ENCODE measurements around the gene GLIS1. TPM values are rescaled to one million over a fixed set of nuclear protein-coding genes. Genes with fewer than 3 reads are reported as not detected.

The GLIS1 gene
- total and polyA plus RNA-seq, 11 donors, result 0.06 to 0.35 (median 0.13) TPM; not detected in 6

GRCh38 chr1:53508991-53509666 is 229.8 kb downstream of the GLIS1 start:
- no peak for ATAC-seq
- H3K4me3 ChIP-seq, result no peak overlapping the region

GRCh38 chr1:53508056-53508990 is 230.6 kb downstream of the GLIS1 start:
- H3K4me3 ChIP-seq, result no peak overlapping the region
- peaks cover 0 to 3% (median 0%) of the 10 kb centered on the region in 9 donors for H3K27me3 ChIP-seq
- H3K9me3 ChIP-seq, result no peaks in the 10 kb centered on the region
- no peak for ATAC-seq
- intact Hi-C loops (cut with DNase I), result no loop called here
- peak in 2 of 5 donors; percentile 22 to 58 for DNase-seq
- TF ChIP-seq CTCF (IDR thresholded peaks at IDR 0.05), result no peak
- TF ChIP-seq POLR2A (IDR thresholded peaks at IDR 0.05), result no peak
- H3K4me1 ChIP-seq, result peaks cover 0 to 24% (median 2%) of the 10 kb centered on the region in 12 donors
- H3K27ac ChIP-seq, result no peak overlapping the region
- no peaks in the 10 kb centered on the region for H3K36me3 ChIP-seq
- WGBS, 4 donors, result 92 to 96% (median 94%) methylated on average over 19 to 22 of the region's 22 CpGs

More at GRCh38 chr1:53508991-53509666, 229.8 kb downstream of the GLIS1 start:
- TF ChIP-seq POLR2A (IDR thresholded peaks at IDR 0.05), result no peak
- no peak for TF ChIP-seq CTCF (IDR thresholded peaks at IDR 0.05)
- H3K4me1 ChIP-seq, result peaks cover 0 to 24% (median 2%) of the 10 kb centered on the region in 12 donors
- H3K27me3 ChIP-seq, result no peaks in the 10 kb centered on the region
- H3K9me3 ChIP-seq, result no peaks in the 10 kb centered on the region
- no peak overlapping the region for H3K27ac ChIP-seq
- peak in 2 of 5 donors; percentile 20 to 54 for DNase-seq
- intact Hi-C loops (cut with DNase I), result no loop called here
- 73 to 86% (median 78%) methylated on average over 9 to 23 of the region's 23 CpGs for WGBS, 4 donors
- H3K36me3 ChIP-seq, result no peaks in the 10 kb centered on the region

- ATAC-seq (no peak), DNase-seq (peak in 2 of 5 donors; percentile 16 to 33)
- H3K9me3 ChIP-seq, result no peaks in the 10 kb centered on the region
- H3K4me1 ChIP-seq, result peaks cover 0 to 18% (median 2%) of the 10 kb centered on the region in 12 donors
- H3K27ac ChIP-seq, result no peak overlapping the region
- H3K27me3 ChIP-seq, result peaks cover 0 to 7% (median 0%) of the 10 kb centered on the region in 9 donors
- WGBS, 4 donors, result 91 to 93% (median 93%) methylated on average over 6 to 13 of the region's 13 CpGs
- intact Hi-C loops (cut with DNase I), result no loop called here
- no peaks in the 10 kb centered on the region for H3K36me3 ChIP-seq
- TF ChIP-seq POLR2A (IDR thresholded peaks at IDR 0.05), result no peak
- no peak for TF ChIP-seq CTCF (IDR thresholded peaks at IDR 0.05)
- no peak overlapping the region for H3K4me3 ChIP-seq
Measured at GRCh38 chr1:53507116-53507820, 231.7 kb downstream of the GLIS1 start.

Data from heart left ventricle (tissue), 16 donors.